ENCODE results near the gene CNPY1. TPM values are rescaled to one million over a fixed set of nuclear protein-coding genes. Genes with fewer than 3 reads are reported as not detected.

Gene CNPY1
- polyA plus RNA-seq, 1 of the 3 experiments (the other 2 are of a cell fraction) = not detected

GRCh38 chr7:155558351-155558750, 12.0 kb upstream of the CNPY1 start:
- CTCF ChIA-PET = interaction anchor here (1.0 to 1.2 kb wide), 2 partner anchors 14 to 40 kb away, joined by 3 to 4 read pairs; no protein-coding TSS in a partner anchor
- TF ChIP-seq EP300 (IDR thresholded peaks at IDR 0.05; ENCODE audit: borderline replicate concordance in 1 of 2, low read depth in 1 of 2, low read length in 1 of 2) (no peak), PBX3 (IDR thresholded peaks at IDR 0.05) (no peak), ELF1 (IDR thresholded peaks at IDR 0.05) (no peak)

GRCh38 chr7:155557778-155558177, 11.4 kb upstream of the CNPY1 start:
- 45% methylated on average over 10 of the region's 10 CpGs for WGBS (ENCODE audit: low lambda C conversion rate)
- Histone ChIP-seq H3K27me3 (ENCODE audit: insufficient read depth) (peaks cover 46% of the 10 kb centered on the region), H3K27ac (ENCODE audit: low read depth in 2 of 2, low read length in 1 of 2) (no peak overlapping the region), H3K79me2 (ENCODE audit: insufficient read depth) (no peaks in the 10 kb centered on the region), H3F3A (replicated peaks; ENCODE audit: insufficient read depth) (no peaks in the 10 kb centered on the region), H3K36me3 (replicated peaks in 1 of 2; ENCODE audit: control insufficient read depth in 1 of 2, insufficient read depth in 2 of 2, low read length in 1 of 2) (no peaks in the 10 kb centered on the region), H3K9me3 (no peaks in the 10 kb centered on the region), H3K4me2 (no peak overlapping the region), H3K4me3 (ENCODE audit: low read depth in 2 of 2, low read length in 1 of 2) (no peak overlapping the region), H2AFZ (ENCODE audit: low read depth) (no peak overlapping the region), H3K9ac (no peak overlapping the region), H3K9me2 (no peaks in the 10 kb centered on the region), H4K20me1 (ENCODE audit: insufficient read depth) (no peaks in the 10 kb centered on the region), H3K4me1 (ENCODE audit: control insufficient read depth in 1 of 2, insufficient read depth in 2 of 2, low read depth in 1 of 2, low read length in 1 of 2) (no peaks in the 10 kb centered on the region)
- POLR2A ChIA-PET = no interaction called here
- CTCF ChIA-PET = interaction anchor here (1.0 to 1.2 kb wide), 2 partner anchors 13 to 41 kb away, joined by 3 to 4 read pairs; no protein-coding TSS in a partner anchor
- TF ChIP-seq FOXJ3 (CRISPR knock-in tag; IDR thresholded peaks at IDR 0.05) = no peak
- no peak for TF ChIP-seq MEF2A (IDR thresholded peaks at IDR 0.05; ENCODE audit: borderline replicate concordance, low read depth)
- no peak for TF ChIP-seq RCOR1 (IDR thresholded peaks at IDR 0.05; ENCODE audit: low read length)
- TF ChIP-seq NRF1 (IDR thresholded peaks at IDR 0.05; ENCODE audit: low read depth, low read length) = no peak
- no peak for TF ChIP-seq RFX5 (IDR thresholded peaks at IDR 0.05; ENCODE audit: low read length)
- TF ChIP-seq RXRA (IDR thresholded peaks at IDR 0.05; ENCODE audit: borderline replicate concordance, low read depth) = no peak
- TF ChIP-seq EZH2phosphoT487 (IDR thresholded peaks at IDR 0.05; ENCODE audit: borderline replicate concordance, low read depth) = no peak
- no peak for TF ChIP-seq ELF1 (IDR thresholded peaks at IDR 0.05)
- no peak for TF ChIP-seq RAD21 (IDR thresholded peaks at IDR 0.05; ENCODE audit: low read length)
- TF ChIP-seq TCF12 (IDR thresholded peaks at IDR 0.05) = no peak
- TF ChIP-seq POLR2AphosphoS5 (IDR thresholded peaks at IDR 0.05; ENCODE audit: low read depth, low read length) = no peak
- TF ChIP-seq NFIC (IDR thresholded peaks at IDR 0.05; ENCODE audit: borderline replicate concordance) = no peak
- no peak for TF ChIP-seq CTCF (IDR thresholded peaks at IDR 0.05)
- no peak for TF ChIP-seq CHD2 (IDR thresholded peaks at IDR 0.05; ENCODE audit: low read length, partially characterized antibody)
- no peak for TF ChIP-seq GABPA (IDR thresholded peaks at IDR 0.05; ENCODE audit: low read depth)
- no peak for TF ChIP-seq TEAD4 (IDR thresholded peaks at IDR 0.05; ENCODE audit: borderline replicate concordance, insufficient read depth)
- no peak for TF ChIP-seq TAF1 (IDR thresholded peaks at IDR 0.05; ENCODE audit: borderline replicate concordance, low read depth, low read length)
- no peak for TF ChIP-seq EP300 (IDR thresholded peaks at IDR 0.05; ENCODE audit: borderline replicate concordance in 1 of 2, low read depth in 1 of 2, low read length in 1 of 2)
- no peak for TF ChIP-seq ZBTB33 (IDR thresholded peaks at IDR 0.05; ENCODE audit: borderline replicate concordance, low read depth)
- TF ChIP-seq, protein P1, sequence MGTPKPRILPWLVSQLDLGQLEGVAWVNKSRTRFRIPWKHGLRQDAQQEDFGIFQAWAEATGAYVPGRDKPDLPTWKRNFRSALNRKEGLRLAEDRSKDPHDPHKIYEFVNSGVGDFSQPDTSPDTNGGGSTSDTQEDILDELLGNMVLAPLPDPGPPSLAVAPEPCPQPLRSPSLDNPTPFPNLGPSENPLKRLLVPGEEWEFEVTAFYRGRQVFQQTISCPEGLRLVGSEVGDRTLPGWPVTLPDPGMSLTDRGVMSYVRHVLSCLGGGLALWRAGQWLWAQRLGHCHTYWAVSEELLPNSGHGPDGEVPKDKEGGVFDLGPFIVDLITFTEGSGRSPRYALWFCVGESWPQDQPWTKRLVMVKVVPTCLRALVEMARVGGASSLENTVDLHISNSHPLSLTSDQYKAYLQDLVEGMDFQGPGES (IDR thresholded peaks at IDR 0.05; ENCODE audit: low read depth, low read length) = no peak
- no peak for DNase-seq

More at GRCh38 chr7:155558351-155558750, 12.0 kb upstream of the CNPY1 start:
- no peaks in the 10 kb centered on the region for H3K79me2 ChIP-seq (ENCODE audit: insufficient read depth)
- no peaks in the 10 kb centered on the region for H3K36me3 ChIP-seq (replicated peaks in 1 of 2; ENCODE audit: control insufficient read depth in 1 of 2, insufficient read depth in 2 of 2, low read length in 1 of 2)
- H3F3A ChIP-seq (replicated peaks; ENCODE audit: insufficient read depth) = no peaks in the 10 kb centered on the region
- no peak for DNase-seq
- no peak overlapping the region for H3K4me3 ChIP-seq (ENCODE audit: low read depth in 2 of 2, low read length in 1 of 2)
- H3K4me2 ChIP-seq = no peak overlapping the region
- H3K9me2 ChIP-seq = no peaks in the 10 kb centered on the region
- peaks cover 44% of the 10 kb centered on the region for H3K27me3 ChIP-seq (ENCODE audit: insufficient read depth)
- no peak overlapping the region for H3K9ac ChIP-seq
- no peak overlapping the region for H2AFZ ChIP-seq (ENCODE audit: low read depth)
- H3K9me3 ChIP-seq = no peaks in the 10 kb centered on the region
- H3K27ac ChIP-seq (ENCODE audit: low read depth in 2 of 2, low read length in 1 of 2) = no peak overlapping the region
- no peaks in the 10 kb centered on the region for H4K20me1 ChIP-seq (ENCODE audit: insufficient read depth)
- WGBS (ENCODE audit: low lambda C conversion rate) = 53% methylated on average over 8 of the region's 8 CpGs
- POLR2A ChIA-PET = no interaction called here
- H3K4me1 ChIP-seq (ENCODE audit: control insufficient read depth in 1 of 2, insufficient read depth in 2 of 2, low read depth in 1 of 2, low read length in 1 of 2) = no peaks in the 10 kb centered on the region

Measured in SK-N-SH (cell line).